HG03064 (cell line): ENCODE measurements around the gene CCT2.

ENCODE experiments used
- ATAC-seq: cut with Tn5 transposase; IDR thresholded peaks from one replicate; pipeline ENCODE4 v1.9.1; 2021; ENCODE audit warnings: low read depth; ENCODE audit not compliant: unreplicated experiment

The CCT2 gene

GRCh38 chr12:69585189-69586062, at the start of gene CCT2:
CCT2 (plus strand) TSS chr12:69585459; CDS start chr12:69585522, 63 bp downstream.
- peak; percentile 95 for ATAC-seq

- ATAC-seq, result no peak
Measured at GRCh38 chr12:69540987-69541386, 44.3 kb upstream of the CCT2 start.

GRCh38 chr12:69544087-69544486, 41.2 kb upstream of the CCT2 start:
- ATAC-seq, result no peak

GRCh38 chr12:69545081-69545480, 40.2 kb upstream of the CCT2 start:
- no peak for ATAC-seq

GRCh38 chr12:69546693-69547438, 38.4 kb upstream of the CCT2 start:
- ATAC-seq, result peak; percentile 71

GRCh38 chr12:69548687-69549086, 36.6 kb upstream of the CCT2 start:
- no peak for ATAC-seq

- ATAC-seq, result no peak
Measured at GRCh38 chr12:69550569-69551350, 34.5 kb upstream of the CCT2 start.

GRCh38 chr12:69553628-69554248, 31.5 kb upstream of the CCT2 start:
- no peak for ATAC-seq

- ATAC-seq, result no peak
Measured at GRCh38 chr12:69555461-69555860, 29.8 kb upstream of the CCT2 start.

- no peak for ATAC-seq
Measured at GRCh38 chr12:69556383-69556782, 28.9 kb upstream of the CCT2 start.

GRCh38 chr12:69563166-69563762, 22.0 kb upstream of the CCT2 start:
- no peak for ATAC-seq

GRCh38 chr12:69566603-69567002, 18.7 kb upstream of the CCT2 start:
- no peak for ATAC-seq

GRCh38 chr12:69569236-69569635, 16.0 kb upstream of the CCT2 start:
- ATAC-seq, result no peak

GRCh38 chr12:69570000-69570516, 15.2 kb upstream of the CCT2 start:
- no peak for ATAC-seq

GRCh38 chr12:69570545-69571399, 14.5 kb upstream of the CCT2 start:
- peak; percentile 66 for ATAC-seq

- ATAC-seq, result no peak
Measured at GRCh38 chr12:69575346-69575745, 9.9 kb upstream of the CCT2 start.

GRCh38 chr12:69578283-69578682, 7.0 kb upstream of the CCT2 start:
- ATAC-seq, result no peak

- ATAC-seq, result no peak
Measured at GRCh38 chr12:69579029-69579428, 6.2 kb upstream of the CCT2 start.

GRCh38 chr12:69580074-69580473, 5.2 kb upstream of the CCT2 start:
- ATAC-seq, result no peak
